A204.1 (cell line): ENCODE measurements around the gene SHISA6.

Source experiments
- FAIRE-seq: peaks from 2 replicates; lab custom pipeline; 2012; peaks lifted over from hg19 to GRCh38; lab: Jason Lieb, UNC

SHISA6 gene

DNA sequence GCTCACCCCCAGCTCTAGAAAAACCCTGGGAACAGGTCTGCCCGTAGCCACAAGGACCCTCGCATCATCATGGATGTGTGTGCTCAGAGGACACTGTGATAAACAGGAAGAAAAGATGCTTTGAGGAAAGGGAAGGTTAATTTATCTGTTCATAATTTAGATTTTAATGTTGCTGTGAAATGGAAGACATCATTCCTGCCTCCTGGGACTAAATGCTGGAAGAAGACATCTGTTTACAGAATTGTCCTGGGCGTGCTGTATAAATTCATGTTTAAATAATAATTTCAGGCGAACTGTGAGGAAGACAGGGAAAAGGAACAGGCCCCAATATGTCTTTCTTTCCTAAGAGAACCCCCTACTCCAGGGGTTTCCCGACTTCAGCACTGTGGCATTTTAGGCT is 112.6 kb downstream of the SHISA6 start:
- no peak for FAIRE-seq

DNA sequence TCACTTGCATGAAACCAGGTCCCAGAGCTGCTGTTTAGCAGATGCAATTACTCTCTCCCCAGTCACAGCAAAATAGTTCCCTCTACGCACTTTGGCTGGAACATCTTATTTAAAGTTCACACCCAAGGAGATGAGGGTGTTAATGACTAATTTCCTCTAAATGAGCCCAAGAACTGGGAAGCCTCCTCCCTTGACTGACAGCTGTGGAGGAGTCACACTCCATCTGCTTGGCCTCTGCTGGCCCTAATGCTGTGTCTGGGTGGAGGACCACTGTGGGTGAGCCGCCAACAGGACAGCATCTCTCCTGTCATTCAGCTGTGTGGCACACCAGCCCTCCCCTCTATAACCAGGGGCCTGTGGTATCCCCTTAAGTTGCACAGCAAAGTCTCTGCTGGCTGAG is 115.4 kb downstream of the SHISA6 start:
- FAIRE-seq: no peak

DNA sequence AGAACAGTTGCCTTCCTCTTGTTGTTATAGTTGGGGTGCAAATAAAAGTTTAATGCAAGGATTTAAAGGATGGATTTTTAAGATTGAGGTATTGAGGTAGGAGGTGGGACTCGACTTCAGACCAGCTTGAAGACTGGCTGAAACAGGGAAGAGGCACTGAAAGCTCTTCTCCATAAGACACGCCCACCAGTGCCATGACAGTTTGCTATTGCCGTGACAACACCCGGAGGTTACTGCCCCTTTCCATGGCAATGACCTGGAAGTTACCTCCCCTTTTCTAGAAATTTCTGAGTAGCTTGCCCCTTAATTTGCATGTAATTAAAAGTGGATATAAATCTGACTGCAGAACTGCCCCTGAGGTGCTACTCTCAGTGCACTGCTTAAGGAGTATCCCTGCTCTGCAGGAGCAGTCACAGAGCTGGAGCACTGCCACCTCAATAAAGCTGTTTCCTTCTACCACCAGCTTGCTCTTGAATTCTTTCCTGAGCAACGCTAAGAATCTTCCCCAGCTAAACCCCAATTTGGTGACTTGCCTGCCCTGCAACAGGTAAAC is 122.6 kb downstream of the SHISA6 start:
- no peak for FAIRE-seq

DNA sequence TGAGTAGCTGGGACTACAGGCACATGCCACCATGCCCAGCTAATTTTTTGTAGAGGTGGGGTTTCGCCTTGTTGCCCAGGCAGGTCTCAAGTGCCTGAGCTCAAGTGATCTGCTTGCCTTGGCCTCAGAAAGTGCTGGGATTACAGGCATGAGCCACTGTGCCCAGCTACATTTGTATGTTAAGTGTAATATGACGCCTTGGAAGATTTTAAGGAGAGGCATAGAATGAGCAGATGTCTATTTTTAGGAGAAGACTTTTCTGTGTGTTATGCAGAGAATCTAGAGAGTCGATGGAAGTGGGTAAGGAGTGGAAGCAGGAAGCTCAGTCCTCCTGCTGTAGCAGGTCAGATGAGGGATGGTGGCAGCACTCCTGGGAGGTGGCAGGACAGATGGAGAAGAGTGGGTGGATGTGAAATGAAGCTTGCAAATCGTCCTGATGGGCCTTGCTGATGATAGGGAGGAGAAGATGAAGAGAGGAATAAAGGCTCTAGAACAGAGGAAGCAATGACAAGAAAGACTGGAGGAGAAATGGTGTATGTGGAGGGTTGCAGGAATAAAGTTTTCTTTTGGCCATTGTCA is 125.3 kb downstream of the SHISA6 start:
- no peak for FAIRE-seq

DNA sequence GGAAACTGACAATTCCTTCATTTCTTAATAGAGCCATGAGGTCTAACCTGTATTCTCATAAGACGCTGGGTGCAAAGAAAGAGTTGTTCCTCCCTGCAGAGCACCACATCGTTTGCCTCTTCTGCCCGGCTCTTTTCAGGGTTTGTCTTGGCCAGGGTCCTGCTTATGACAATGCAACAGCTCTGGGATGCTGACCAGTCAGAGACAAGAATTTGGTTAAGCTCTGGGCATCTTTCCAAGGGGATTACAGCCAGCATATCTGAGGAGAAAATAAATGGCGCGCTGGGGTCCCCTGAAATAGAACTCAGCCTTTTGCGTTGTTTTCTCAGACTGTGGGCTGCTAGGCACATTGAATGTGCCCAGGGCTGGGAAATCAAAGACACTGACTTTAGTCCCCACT is 128.6 kb downstream of the SHISA6 start:
- FAIRE-seq: no peak

DNA sequence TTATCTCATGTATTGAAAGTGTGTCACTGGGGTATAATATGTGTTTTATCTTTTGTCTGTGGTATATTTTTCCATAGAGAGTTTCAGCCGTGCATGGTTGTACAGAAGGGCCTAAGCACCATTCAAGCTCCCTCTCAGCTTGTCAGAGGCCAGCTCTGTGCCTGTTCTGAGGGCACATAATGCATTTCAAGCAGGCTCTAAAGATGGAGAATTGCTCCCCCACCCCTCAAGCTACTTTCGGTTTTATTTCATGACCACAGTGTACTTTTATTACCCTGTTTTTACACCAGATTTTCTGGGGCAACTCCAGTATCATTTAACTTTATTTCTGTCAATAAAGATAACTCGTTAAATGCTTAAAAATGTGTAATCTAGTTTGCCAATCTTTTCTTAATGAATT is 131.7 kb downstream of the SHISA6 start:
- no peak for FAIRE-seq

DNA sequence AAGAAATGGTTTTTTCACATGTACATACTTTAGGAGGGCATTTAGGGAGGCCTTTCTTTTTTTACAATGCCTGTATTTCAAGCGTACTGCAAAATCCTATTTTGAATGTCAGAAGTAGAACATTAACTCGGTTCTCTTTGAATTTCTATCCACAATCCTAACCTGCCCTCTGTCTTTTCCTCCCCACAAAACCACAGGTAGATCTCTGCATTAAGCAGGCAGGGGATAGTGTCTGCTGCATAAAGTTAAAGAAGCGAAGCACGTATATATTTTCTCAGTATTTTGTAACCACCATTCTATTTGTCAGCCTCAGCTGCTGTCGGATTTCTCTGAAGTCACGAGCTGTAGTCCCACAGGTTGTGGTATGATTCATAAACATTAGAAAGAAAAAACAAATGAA is 137.5 kb downstream of the SHISA6 start:
- no peak for FAIRE-seq

DNA sequence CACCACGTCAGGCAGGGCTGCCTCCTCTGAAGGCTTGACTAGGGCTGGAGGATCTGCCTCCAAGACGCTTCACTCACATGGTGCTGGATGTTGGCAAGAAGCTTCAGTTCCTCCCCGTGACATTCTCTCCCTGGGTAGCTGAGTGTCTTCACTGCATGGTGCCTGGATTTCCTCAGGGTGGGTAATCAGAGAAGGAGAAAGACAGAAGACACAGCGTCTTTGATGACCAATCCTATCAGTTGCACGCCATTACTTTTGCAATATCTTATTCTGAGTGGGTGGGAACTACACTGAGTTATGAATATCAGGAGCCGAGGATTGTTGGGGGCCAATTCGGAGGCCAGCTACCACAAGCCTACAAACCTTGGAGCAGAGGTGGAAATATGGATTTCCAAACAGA is 139.7 kb downstream of the SHISA6 start:
- no peak for FAIRE-seq

DNA sequence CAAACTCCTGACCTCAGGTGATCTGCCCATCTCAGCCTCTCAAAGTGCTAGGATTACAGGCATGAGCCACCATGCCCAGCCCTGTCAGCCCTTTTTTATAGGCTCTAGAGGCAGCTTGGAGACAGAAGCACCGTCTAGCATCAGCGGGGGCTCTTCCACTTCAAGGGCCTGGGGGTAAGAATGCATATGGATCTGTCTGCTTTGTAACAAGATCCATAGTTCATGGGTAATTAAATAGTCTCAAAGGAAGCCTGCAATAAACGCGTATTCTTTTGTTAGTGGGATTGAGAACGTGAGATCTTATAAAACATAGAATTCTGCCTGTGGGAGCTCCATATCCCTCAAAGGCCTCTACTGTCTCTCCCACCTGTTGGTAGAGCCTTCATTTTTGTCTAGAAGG is 142.1 kb downstream of the SHISA6 start:
- no peak for FAIRE-seq

DNA sequence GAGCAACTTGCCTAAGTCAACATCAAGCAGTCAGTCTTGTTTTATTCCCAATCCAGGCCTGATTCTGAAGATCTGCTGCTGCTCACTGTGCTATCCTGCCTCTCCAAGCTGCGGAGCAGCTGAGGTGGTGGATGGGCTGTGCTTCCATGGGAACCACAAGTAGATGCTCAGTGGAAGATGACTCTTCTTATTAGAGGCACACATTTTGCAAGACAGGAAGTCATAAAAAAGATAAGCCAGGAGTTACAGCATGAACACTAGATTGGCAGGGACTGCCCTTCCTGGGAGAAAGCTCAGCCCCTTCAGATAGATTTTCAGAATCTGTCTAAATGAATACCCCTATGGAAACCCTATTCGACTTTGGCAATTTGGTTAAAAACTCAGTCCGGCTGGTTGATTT is 143.1 kb downstream of the SHISA6 start:
- FAIRE-seq: no peak

DNA sequence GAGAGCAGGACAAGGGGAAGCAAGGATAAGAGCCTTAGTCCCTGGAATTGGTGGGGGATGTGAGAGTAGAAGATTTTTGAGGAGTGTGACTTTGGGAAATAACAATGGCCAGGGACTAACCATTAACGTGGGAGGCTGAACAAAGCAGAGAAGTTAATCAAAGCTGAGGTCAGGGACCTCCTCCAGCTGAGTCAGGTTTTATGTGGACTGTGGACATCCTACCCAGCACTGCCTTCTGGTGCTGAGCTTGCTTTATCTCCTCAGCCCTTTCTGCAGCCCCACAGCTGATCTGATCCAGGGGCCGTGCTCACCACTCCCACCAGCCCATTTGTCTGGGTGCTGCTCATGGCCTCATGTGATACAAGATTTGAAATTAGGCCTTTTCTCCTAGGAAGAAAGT is 146.6 kb downstream of the SHISA6 start:
- FAIRE-seq: no peak

DNA sequence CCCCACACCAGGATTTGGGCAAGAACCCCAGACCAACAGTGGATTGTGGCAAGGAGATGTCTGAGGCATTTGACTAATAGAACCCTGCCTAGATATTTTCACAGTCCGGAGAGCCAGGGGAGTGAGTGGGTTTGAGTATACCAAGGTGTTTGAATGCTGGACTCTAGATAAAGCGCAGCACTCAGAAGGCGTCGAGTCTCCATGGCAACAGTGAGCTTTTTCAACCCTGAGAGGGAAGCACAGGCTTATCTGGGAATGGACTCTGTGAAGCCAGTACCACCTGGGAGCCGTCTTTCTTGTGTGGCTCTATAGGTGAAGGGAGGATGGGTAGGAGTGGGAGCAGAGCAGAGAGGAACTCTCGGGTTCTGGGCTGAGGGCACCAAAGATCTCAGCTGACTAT is 147.0 kb downstream of the SHISA6 start:
- no peak for FAIRE-seq

DNA sequence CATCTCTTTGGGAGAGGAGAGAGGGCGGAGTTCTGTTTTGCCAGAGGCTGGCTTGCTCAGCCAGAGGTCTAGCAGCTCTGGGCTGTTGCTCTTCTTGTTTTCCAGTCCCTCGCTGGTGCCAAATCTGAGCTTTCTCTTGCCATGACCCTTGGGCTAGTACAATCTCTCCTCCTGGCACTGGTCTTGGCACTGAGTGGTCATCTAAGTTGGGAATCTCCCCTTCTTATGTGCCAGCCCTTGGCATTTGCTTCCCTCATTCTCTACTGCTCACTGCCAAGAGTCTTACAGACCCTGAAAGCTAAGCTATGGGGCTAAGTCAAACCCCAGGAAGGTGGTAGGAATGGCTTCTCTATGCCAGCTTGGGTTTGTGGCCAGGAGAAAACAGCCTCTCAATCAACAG is 148.6 kb downstream of the SHISA6 start:
- FAIRE-seq: no peak

DNA sequence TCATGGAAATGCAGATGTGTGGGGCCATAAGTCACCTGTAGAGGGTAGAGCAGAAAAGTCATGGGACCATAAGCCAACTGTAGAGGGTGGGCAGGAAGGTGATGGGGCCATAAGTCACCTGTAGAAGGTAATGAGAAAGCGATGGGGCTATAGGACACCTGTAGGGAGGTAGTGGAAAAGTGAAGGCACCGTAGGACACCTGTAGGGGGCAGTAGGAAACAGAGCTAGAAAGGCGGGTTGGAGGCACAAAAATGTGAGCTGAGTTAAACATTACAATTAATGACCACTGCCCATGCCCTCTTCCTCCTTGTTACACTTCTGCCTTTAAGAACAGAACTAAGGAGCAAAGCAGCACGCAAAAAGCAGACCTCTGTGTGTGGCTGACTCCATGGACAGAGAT is 150.1 kb downstream of the SHISA6 start:
- no peak for FAIRE-seq

DNA sequence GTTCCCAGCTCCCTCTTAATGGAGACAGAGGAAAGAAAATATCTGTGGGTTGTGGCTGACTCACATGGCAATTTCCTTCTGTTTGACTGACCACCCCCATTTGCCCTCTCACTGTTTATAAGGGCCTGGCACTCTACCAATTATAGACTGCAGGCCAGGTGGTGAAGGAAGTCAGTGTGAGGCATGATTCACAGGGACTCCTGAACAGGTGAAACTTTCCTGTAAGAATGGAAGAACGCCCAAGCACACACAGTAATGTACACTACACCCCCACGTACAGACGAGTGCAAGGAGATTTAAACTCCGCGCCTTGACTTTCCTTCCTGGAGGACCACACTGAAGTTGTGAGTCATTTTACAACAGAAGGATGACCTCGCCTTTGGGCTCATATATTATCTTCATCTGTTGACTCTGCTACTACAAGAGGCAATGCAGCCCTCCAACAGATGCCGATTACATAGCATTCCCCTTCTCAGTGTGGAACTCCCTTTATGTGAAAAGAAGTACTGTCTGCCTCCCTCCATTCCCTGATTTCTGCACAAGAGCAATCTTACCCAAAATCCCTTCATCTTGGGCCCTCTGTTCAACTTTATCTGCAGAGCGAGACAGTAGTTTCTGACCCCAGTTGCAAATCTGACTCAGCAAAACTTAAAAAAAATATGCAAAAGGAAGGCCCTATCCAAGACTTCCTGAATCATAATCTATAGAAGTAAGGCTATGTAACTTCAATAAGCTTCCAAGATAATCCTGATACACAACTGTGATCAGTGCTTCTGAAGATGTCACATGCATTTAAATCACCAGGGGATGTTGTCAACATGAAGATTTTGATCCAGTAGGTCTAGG is 163.6 kb downstream of the SHISA6 start:
- FAIRE-seq: no peak

DNA sequence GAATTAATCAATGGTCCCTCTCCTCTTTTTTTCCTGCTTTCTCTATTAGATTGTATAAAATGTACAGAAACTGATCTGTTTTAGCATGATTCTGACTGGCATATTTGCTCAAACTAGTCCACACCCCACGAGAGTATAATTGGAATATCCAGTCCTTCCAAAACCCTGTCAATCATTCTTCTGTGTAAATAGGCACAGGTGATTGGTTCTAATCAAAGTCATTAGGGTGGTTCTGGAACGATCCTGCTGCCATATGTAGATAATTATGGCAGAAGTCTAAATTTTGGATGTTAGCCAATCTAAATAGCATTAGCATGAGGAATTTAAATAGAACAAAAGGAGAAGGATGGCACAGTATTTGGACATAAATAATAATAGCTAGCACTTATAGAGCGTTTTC is 165.7 kb downstream of the SHISA6 start:
- no peak for FAIRE-seq

DNA sequence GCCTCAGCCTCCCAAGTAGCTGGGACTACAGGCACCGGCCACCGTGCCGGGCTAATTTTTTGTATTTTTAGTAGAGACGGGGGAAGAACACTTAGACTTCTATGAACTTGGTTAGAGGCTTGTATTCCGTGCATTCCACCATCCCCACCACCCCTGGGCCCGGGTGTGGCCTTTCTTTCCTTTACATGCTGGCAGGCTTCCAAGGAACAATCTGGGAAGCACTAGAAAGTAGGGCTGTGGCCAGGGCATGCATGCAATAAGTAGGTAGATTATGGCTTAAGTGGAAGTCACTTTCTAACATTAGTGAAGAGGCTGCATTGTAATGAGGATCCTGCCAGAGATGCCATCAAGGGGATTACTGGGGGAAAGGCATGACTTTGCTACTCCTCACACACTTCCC is 171.6 kb downstream of the SHISA6 start:
- FAIRE-seq: no peak

DNA sequence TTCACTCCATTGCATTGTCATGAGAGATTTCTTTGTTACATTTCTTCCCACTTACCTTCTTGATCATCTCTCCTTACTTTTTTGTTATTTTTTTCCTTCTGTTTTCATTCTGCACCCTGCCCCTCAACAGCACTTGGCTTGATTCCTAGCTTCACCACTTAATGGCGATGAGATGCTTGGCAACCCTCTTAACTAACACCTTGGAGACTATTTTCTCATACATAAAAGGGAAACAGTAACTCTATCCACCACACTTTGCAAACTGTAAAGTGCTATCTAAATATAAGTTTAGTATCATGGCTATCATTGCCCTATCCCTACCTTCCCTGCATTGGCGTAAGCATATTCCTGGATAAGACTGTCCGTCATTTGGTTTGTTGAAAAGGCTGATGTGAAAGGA is 177.3 kb downstream of the SHISA6 start:
- FAIRE-seq: no peak

DNA sequence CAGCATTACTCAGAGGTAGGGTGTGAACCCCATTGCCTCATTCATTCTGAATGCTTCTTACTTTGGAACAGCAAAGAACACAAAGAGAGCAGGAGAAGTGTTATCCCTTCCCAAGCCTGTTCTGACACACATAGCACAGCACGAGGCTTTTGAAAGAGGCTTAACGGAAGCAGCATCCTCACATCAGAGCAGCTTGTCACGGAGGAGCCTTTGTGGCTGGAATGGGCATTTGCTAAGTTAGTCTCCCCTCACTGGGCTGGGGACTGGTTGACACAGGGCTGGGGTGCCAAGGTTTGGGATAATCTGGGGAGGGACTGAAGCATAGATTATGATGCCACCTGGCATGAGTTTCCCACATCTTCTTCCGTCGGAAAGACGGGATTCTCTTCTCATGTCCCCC is 189.7 kb downstream of the SHISA6 start:
- no peak for FAIRE-seq

DNA sequence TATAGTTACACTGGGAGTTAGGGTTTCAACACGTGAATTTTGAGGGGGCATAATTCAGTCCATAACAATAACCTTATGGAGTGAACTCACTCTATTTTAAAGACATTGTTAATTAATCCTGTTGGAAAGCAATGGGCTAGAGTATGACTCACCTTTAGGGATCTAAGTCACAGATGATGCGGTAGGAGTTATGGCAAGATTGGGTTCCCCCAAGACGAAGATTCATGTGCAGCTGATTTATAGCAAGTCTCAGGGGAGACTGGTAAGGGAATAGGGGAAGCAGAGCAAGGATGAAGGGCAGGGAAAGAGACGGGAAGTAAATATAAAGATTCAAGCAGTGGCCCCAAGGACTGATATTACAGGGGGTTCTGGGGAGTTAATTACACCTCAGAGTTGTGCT is 197.7 kb downstream of the SHISA6 start:
- no peak for FAIRE-seq

DNA sequence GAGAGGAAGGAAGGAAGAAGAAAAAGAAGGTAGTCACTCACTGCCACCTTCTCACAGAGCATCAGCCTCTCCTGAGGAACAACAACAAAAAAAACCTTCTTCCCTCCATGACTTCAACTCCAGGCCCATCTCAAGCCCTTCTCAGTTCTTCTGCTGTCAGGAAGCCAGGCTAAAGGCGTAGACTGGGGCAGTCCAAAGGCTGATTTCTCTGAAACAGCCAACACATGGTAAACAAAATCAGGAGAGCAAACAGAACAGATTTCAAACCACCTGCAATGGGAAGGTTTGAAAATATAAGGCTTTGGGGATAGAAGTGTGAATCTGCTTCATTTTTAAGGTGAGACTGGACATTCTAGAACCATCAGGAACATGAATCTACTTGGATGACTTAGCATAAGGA is 200.0 kb downstream of the SHISA6 start:
- FAIRE-seq: no peak

DNA sequence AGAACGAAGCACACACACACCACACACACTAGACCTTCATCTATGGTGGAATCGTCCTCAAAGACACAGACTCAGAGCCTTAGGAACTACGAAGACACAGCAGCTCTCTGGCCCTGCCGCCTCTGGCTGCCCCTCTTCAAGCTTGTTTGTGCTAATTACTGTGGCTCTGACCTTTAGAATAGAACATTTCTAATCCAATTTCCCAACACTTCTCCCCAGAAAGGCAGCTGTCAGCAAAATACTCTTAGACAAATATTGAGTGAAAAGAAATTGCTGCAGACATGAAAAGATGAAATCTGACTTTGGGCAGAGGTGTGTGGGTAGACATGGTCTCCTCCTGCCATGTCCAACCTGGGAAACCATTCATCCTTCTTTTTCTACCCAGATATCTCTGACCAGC is 205.3 kb downstream of the SHISA6 start:
- no peak for FAIRE-seq

DNA sequence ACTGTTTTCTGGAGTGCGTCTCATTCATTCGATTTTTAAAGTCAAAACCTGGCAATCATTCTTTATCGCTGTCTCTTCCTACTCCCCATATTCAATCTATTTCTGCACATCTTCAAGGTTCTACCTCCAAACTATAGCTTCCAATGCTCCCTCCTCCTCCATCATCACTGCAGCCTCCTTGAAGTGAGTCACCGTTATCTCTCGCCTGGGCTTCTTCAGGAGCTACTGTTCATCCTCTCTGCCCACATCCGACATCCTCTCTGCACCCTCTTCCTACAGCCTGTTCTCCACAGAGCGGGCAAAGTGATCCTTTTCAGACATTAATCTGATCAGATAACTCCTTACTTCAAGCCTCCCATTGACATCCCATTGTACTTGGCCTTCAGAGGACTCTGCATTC is 213.1 kb downstream of the SHISA6 start:
- no peak for FAIRE-seq

DNA sequence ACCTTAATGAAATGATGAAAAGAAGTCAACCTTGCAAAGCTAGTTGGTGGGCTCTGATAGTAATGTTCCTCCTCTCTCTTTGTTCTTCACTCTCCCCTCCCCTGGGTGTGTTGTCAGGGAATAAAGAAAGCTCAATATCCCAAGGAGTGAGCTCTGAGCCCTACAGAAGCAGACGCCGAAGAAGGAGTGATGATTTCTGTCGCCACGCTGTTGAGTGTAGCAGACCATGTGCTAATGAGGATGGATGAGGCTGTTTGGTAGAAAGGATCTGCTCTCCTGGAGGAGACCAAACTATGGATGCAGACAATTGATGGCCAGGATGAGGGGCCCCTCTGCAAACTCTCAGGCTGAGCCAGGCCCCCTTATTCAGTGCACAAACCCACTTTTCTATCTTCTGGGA is 217.3 kb downstream of the SHISA6 start:
- no peak for FAIRE-seq
